GM21367 (cell line): Measurements from ENCODE around the gene NT5DC4.
A peak's percentile ranks its signal among the peaks of the same experiment; 100 is the strongest.

ENCODE experiments used
- ATAC-seq: cut with Tn5 transposase; IDR thresholded peaks from one replicate; pipeline ENCODE4 v1.9.1; 2021; ENCODE audit not compliant: unreplicated experiment

The NT5DC4 gene

GRCh38 chr2:112720785-112721184 lies at the start of gene NT5DC4:
Gene NT5DC4 (plus strand): TSS chr2:112721020. CDS start chr2:112721080, 60 bp downstream.
- ATAC-seq = no peak

DNA sequence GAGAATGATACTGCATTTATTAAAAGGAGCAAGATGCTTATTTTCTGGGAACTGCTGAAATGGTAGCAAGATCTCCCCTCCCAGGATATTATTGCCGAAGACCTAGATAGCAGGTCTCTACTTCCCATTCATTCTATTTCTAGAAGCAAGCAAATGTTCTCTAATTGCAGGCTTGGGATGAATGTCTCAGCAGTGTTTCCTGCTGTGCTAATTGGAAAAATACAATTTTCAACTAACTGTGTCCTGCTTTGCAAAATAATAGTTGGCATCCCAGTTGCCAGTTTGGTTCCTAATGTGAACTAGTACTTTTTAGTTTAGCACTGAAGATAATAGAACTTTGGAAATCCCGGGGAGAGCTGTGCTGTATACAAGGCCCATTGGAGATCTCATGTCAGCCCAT lies 49.0 kb upstream of the NT5DC4 start:
- no peak for ATAC-seq

- ATAC-seq = no peak
Measured at GRCh38 chr2:112673008-112673407, 47.8 kb upstream of the NT5DC4 start.

DNA sequence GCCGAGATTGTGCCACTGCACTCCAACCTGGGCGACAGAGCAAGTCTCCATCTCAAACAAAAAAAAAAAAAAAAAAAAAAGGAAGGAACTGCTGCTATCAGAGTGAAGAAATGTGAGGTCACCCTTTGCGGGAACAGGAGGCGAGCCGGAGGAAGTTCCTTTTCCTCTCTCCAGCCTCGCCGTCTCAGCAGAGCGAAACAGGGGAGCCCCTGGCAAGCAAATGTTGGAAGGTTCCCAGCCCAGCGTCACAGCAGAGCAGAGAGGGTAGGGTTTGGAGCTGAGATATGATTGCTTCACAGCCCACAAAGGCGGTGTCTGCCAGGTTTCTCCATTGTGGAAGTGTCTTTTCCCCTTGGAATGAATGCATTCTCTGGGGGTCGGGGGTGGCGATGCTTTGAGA lies 46.6 kb upstream of the NT5DC4 start:
- ATAC-seq = no peak

DNA sequence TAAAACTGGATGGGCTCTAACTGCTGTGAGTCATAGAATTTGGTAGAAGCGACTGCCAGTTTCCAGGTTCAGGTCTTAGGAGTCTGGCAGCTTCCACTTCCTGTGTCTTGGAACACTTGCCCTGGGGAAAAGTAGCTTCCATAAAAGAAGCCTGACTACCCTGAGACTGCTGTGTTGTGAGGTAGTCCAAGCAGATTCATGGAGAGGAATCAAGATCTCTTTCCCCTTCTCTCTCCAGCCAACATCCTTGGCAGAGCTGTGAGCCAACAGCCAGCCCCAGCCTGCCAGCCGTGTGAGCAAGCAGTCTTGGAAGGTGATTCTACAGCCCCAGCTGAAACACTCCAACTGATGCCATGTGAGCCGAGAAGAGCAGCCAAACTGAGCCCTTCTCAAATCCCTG lies 41.3 kb upstream of the NT5DC4 start:
- no peak for ATAC-seq

- ATAC-seq = no peak
Measured at GRCh38 chr2:112680666-112681101, 40.1 kb upstream of the NT5DC4 start.

GRCh38 chr2:112682101-112682500 lies 38.7 kb upstream of the NT5DC4 start:
- ATAC-seq = no peak

DNA sequence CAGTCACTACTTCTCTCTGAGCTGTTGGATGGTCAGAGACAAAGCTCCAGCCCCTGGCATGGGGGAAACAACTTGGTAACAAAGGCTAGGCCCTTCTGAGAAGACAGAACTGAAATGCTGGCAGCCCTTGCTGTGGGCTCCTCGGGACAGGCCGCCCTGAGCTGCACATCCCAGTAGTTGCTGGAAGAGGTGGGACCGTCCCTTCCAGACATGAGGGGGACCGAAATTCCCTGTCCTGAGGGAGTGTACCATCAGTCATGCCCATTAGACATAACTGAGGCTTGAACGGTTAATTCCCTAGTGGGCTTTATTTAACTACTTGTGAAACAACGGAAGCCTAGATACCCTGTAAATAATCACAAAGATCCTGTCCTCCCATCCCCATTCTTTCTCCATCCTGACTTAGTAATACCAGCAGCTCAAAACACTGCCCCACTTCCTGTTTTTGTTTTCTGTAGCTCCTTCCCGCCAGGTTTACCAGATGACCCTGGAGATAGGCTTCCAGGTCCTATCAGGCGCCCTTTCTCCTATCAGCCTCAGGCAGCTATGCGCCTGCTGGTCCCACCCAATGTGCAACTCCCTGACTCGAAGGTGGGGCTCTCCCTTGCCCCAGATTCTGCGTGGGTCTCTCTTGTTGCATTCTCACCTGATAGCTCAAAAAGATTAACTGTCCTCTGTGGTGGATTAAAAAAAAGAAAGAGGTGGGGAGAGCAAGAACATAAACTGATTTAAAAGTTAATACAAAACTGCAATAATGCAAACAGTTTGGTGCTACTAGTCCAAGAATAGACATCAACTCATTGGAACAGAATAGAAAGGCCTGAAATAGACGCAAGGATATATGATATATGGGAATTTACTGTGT lies 37.0 kb upstream of the NT5DC4 start:
- no peak for ATAC-seq

- ATAC-seq = no peak
Measured at GRCh38 chr2:112684415-112684775, 36.4 kb upstream of the NT5DC4 start.

GRCh38 chr2:112685271-112685884 lies 35.4 kb upstream of the NT5DC4 start:
- ATAC-seq = no peak

DNA sequence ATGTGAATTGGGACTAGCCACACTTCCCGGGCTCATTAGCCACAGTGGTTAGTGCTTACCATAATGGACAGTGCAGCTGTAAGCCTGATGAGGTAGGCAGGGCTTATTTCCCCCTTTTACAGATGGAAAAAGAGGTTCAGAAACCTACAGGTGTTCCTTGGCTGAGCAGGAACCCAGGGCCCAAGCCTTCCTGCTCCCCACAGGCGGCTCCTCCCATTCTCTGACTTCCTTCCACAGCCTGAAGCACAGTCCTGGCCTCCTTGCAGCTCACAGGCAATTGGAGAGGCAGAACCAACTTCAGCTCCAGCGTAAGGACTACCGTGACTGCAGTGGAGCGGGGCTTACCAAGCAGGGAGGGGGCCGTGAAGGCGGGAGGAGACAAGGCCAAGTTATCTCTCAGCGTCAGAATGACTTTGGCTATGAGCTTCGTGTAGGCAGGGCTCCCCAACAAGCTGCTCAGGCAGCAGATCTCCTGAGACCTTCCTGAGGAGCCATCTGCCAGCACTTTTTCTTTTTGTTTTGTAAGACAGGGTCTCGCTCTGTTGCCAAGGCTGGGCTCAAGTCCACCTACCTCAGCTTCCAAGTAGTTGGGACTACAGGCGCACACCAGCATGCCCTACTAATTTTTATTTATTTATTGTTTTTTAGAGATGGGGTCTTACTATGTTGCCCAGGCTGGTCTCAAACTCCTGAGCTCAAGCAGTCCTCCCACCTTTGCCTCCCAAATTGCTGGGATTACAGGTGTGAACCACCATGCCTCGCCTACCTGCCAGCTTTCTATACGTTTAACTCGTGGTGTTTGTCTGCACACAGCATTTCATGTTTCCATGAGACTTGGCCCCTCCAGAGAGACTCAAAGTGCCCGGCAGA lies 34.2 kb upstream of the NT5DC4 start:
- no peak for ATAC-seq

- ATAC-seq = no peak
Measured at GRCh38 chr2:112687522-112687921, 33.3 kb upstream of the NT5DC4 start.

GRCh38 chr2:112688086-112688880 lies 32.5 kb upstream of the NT5DC4 start:
- no peak for ATAC-seq

GRCh38 chr2:112690853-112691401 lies 29.9 kb upstream of the NT5DC4 start:
- ATAC-seq = no peak

DNA sequence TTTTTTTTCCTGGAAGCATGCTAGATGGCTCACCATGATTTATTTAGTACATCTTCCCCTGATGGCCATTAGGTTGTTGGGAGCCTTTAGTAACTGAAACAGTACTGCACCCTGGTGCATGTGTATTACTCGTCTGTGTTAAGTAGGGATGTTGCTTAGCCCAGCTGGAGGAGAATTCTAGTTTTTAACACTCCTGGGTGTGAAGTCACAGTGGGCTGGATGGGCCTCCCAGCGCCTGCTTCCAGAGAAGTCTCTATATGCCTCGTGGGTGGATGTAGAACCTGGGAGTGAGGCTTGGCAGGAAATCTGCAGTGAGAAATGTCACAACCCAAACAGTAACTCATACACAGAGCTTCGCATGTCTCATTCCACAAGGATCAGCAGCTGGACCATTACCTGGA lies 28.9 kb upstream of the NT5DC4 start:
- ATAC-seq = no peak

DNA sequence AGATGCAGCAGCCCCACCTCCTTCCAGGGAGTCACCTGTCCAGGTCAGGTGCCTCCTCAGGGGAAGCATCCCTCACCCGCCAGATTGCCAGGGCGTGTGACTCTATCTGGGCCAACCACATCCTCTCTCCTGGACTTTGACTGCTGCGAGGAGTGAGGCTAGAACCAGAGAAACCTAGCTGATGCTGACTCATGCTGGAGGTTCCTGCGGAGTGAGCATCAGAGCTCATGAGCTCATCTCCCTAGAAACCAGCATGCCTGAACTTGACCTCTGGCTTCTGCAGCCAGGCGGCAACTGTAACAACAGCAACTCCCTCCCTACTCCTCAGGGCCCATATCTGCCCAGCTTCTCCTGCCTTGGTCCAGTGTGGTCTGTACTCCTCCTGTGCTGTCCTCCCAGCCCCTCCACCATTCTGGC lies 28.3 kb upstream of the NT5DC4 start:
- ATAC-seq = peak; percentile 70

DNA sequence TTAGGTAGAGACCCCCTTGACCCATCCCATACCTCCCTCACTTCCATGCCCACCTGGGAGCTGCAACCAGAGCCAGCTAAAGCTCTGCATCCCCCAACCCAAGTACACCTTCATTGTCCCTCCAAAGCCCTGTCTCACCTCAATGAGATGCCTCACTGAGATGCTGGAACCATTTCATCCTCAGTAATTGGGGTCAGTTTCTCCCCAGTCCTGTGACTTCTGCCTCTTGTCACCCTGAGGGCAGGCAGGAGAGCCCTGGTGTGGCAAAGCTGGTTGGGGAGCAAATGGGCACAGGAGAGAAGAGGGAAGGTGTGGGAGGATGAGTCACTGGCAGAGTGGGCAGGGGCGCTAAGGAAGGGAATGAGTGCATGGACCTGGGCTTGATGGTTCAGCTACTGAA lies 27.9 kb upstream of the NT5DC4 start:
- no peak for ATAC-seq

- no peak for ATAC-seq
Measured at GRCh38 chr2:112693596-112693995, 27.2 kb upstream of the NT5DC4 start.

- no peak for ATAC-seq
Measured at GRCh38 chr2:112694182-112694581, 26.6 kb upstream of the NT5DC4 start.

- ATAC-seq = no peak
Measured at GRCh38 chr2:112698834-112699515, 21.8 kb upstream of the NT5DC4 start.
